ENCODE data around the gene TNFRSF4.

The TNFRSF4 gene

GRCh38 chr1:1246577-1247340 lies 32.8 kb upstream of the TNFRSF4 start, which contains the start of gene C1QTNF12:
Gene C1QTNF12 (minus strand): TSS chr1:1246722. CDS start chr1:1246690, 32 bp downstream.
- TF ChIP-seq CTCF (IDR thresholded peaks at IDR 0.05; ENCODE audit: unreplicated experiment in 3 of 3): no peak
- Mint-ChIP-seq H3K4me1 (no peaks in the 10 kb centered on the region), H3K9me3 (no peaks in the 10 kb centered on the region), H3K4me3 (no peak within 1 kb of the TSS), H3K27ac (no peak within 1 kb of the TSS), H3K36me3 (ENCODE audit: low read depth) (no peaks in the 10 kb centered on the region), H3K27me3 (ENCODE audit: low read depth) (peaks cover 9% of the 10 kb centered on the region)

- Mint-ChIP-seq H3K4me1 (no peaks in the 10 kb centered on the region), H3K27me3 (ENCODE audit: low read depth) (peaks cover 9% of the 10 kb centered on the region), H3K36me3 (ENCODE audit: low read depth) (no peaks in the 10 kb centered on the region), H3K4me3 (no peak overlapping the region), H3K9me3 (no peaks in the 10 kb centered on the region), H3K27ac (no peak overlapping the region)
- TF ChIP-seq CTCF (IDR thresholded peaks at IDR 0.05; ENCODE audit: unreplicated experiment in 3 of 3): no peak
Measured at GRCh38 chr1:1245817-1246576, 32.0 kb upstream of the TNFRSF4 start.

GRCh38 chr1:1245178-1245816 lies 31.3 kb upstream of the TNFRSF4 start:
- no peaks in the 10 kb centered on the region for H3K4me1 Mint-ChIP-seq
- H3K36me3 Mint-ChIP-seq (ENCODE audit: low read depth): no peaks in the 10 kb centered on the region
- no peaks in the 10 kb centered on the region for H3K9me3 Mint-ChIP-seq
- no peak overlapping the region for H3K27ac Mint-ChIP-seq
- H3K4me3 Mint-ChIP-seq: no peak overlapping the region
- H3K27me3 Mint-ChIP-seq (ENCODE audit: low read depth): peaks cover 9% of the 10 kb centered on the region
- TF ChIP-seq CTCF (IDR thresholded peaks at IDR 0.05; ENCODE audit: unreplicated experiment in 3 of 3): no peak

- no peak for TF ChIP-seq CTCF (IDR thresholded peaks at IDR 0.05; ENCODE audit: unreplicated experiment in 3 of 3)
- H3K27me3 Mint-ChIP-seq (ENCODE audit: low read depth): peaks cover 9% of the 10 kb centered on the region
- H3K27ac Mint-ChIP-seq: no peak overlapping the region
- no peaks in the 10 kb centered on the region for H3K36me3 Mint-ChIP-seq (ENCODE audit: low read depth)
- H3K9me3 Mint-ChIP-seq: no peaks in the 10 kb centered on the region
- peak overlapping the region in 1 of 3 experiments; percentile 19 for H3K4me3 Mint-ChIP-seq
- H3K4me1 Mint-ChIP-seq: no peaks in the 10 kb centered on the region
Measured at GRCh38 chr1:1244192-1244811, 30.3 kb upstream of the TNFRSF4 start.

GRCh38 chr1:1243807-1244191 lies 29.8 kb upstream of the TNFRSF4 start:
- H3K4me1 Mint-ChIP-seq: no peaks in the 10 kb centered on the region

More at GRCh38 chr1:1243807-1244191, 29.8 kb upstream of the TNFRSF4 start:
- no peaks in the 10 kb centered on the region for H3K36me3 Mint-ChIP-seq (ENCODE audit: low read depth)
- no peak for TF ChIP-seq CTCF (IDR thresholded peaks at IDR 0.05; ENCODE audit: unreplicated experiment in 3 of 3)
- H3K27me3 Mint-ChIP-seq (ENCODE audit: low read depth): peaks cover 9% of the 10 kb centered on the region
- H3K4me3 Mint-ChIP-seq: peak overlapping the region in 1 of 3 experiments; percentile 19
- H3K9me3 Mint-ChIP-seq: no peaks in the 10 kb centered on the region
- no peak overlapping the region for H3K27ac Mint-ChIP-seq

All from nephron (organoid).